GM23338 (cell line): ENCODE measurements around the gene SOS2. TPM values are rescaled to one million over a fixed set of nuclear protein-coding genes. Genes with fewer than 3 reads are reported as not detected.

Experiments used
- ATAC-seq: fragments of 200-7000 bp; cut with Tn5 transposase; 3 replicates; pipeline ENCODE4 v1.9.1; 2020
- DNase-seq: peaks from one replicate; pipeline ENCODE4 v3.0.0-alpha.2; 2015; ENCODE audit warnings: low spot score
- H2AFZ ChIP-seq: fragments of 200-600 bp; sonication (generic); 2 replicates; pipeline ENCODE4 v1.8.0; 2016; ENCODE audit warnings: antibody characterized with exemption, mild to moderate bottlenecking, moderate library complexity
- H3F3A ChIP-seq: fragments of 200-600 bp; sonication (generic); replicated peaks from 2 replicates; pipeline ENCODE4 v1.8.0; 2017; ENCODE audit warnings: antibody characterized with exemption, mixed run types, low read depth
- H3K27ac ChIP-seq: fragments of 200-600 bp; sonication (generic); 2 replicates; pipeline ENCODE4 v1.6.1; 2016; ENCODE audit warnings: low read depth
- H3K27me3 ChIP-seq: fragments of 200-600 bp; sonication (generic); 2 replicates; pipeline ENCODE4 v1.8.0; 2016; ENCODE audit warnings: mild to moderate bottlenecking, mixed run types, moderate library complexity; ENCODE audit not compliant: insufficient read depth
- H3K36me3 ChIP-seq: fragments of 200-600 bp; sonication (generic); 2 replicates; pipeline ENCODE4 v1.8.0; 2016; ENCODE audit warnings: mild to moderate bottlenecking; ENCODE audit not compliant: insufficient read depth
- H3K4me1 ChIP-seq: fragments of 200-600 bp; sonication (generic); 2 replicates; pipeline ENCODE4 v1.8.0; 2016; ENCODE audit warnings: mild to moderate bottlenecking, moderate library complexity; ENCODE audit not compliant: insufficient read depth
- H3K4me2 ChIP-seq: fragments of 200-600 bp; sonication (generic); 2 replicates; pipeline ENCODE4 v1.7.1; 2017; ENCODE audit warnings: mixed run types
- H3K4me3 ChIP-seq: fragments of 200-600 bp; sonication (generic); 2 replicates; pipeline ENCODE4 v1.6.1; 2016; ENCODE audit warnings: mixed run types
- H3K79me2 ChIP-seq: fragments of 200-600 bp; sonication (generic); replicated peaks from 2 replicates; pipeline ENCODE4 v1.8.0; 2017; ENCODE audit warnings: mild to moderate bottlenecking; ENCODE audit not compliant: insufficient read depth
- H3K9me2 ChIP-seq: fragments of 200-600 bp; sonication (generic); 2 replicates; pipeline ENCODE4 v1.8.0; 2017; ENCODE audit not compliant: insufficient read depth
- H4K20me1 ChIP-seq: fragments of 200-600 bp; sonication (generic); replicated peaks from 2 replicates; pipeline ENCODE4 v1.8.0; 2017; ENCODE audit warnings: mild to moderate bottlenecking; ENCODE audit not compliant: insufficient read depth
- H3K27ac Mint-ChIP-seq: 2 replicates; pipeline ENCODE4 v1.8.0; 2020; ENCODE audit warnings: inconsistent platforms, mild to moderate bottlenecking, moderate library complexity, mixed read lengths
- H3K27me3 Mint-ChIP-seq: 3 replicates; pipeline ENCODE4 v1.8.0; 2022; ENCODE audit warnings: low read depth, mild to moderate bottlenecking, moderate library complexity, mixed read lengths, inconsistent platforms; ENCODE audit not compliant: insufficient read depth, poor library complexity
- H3K36me3 Mint-ChIP-seq: 3 replicates; pipeline ENCODE4 v1.8.0; 2021; ENCODE audit warnings: low read depth, mild to moderate bottlenecking, inconsistent platforms, moderate library complexity, mixed read lengths
- H3K4me1 Mint-ChIP-seq: 3 replicates; pipeline ENCODE4 v1.8.0; 2020; ENCODE audit warnings: mild to moderate bottlenecking, inconsistent platforms, mixed read lengths
- H3K4me3 Mint-ChIP-seq: 3 replicates; pipeline ENCODE4 v1.8.0; 2021; ENCODE audit warnings: moderate library complexity, mild to moderate bottlenecking, inconsistent platforms, mixed read lengths
- H3K9me3 Mint-ChIP-seq: 3 replicates; pipeline ENCODE4 v1.8.0; 2020; ENCODE audit warnings: moderate library complexity, mild to moderate bottlenecking, inconsistent platforms, mixed read lengths
- CREB1 ChIP-seq: fragments of 250-450 bp; sonication (Bioruptor Pico); IDR thresholded peaks from 2 replicates; pipeline ENCODE4 v1.5.0; 2020; ENCODE audit warnings: low read depth, mild to moderate bottlenecking, moderate library complexity
- EZH2 ChIP-seq: fragments of 200-600 bp; sonication (generic); IDR thresholded peaks from one replicate; pipeline ENCODE4 v1.8.0; 2017; ENCODE audit warnings: antibody characterized with exemption, mild to moderate bottlenecking, low read depth; ENCODE audit not compliant: unreplicated experiment
- JUNB ChIP-seq: IDR thresholded peaks from one replicate; pipeline ENCODE4 v1.6.1; 2016; ENCODE audit warnings: antibody characterized with exemption; ENCODE audit not compliant: unreplicated experiment
- ZNF331 ChIP-seq: fragments of 250-450 bp; sonication (Bioruptor Pico); IDR thresholded peaks from 2 replicates; pipeline ENCODE4 v1.5.0; 2020; ENCODE audit warnings: low read depth, mild to moderate bottlenecking, moderate library complexity
- polyA plus RNA-seq: library from polyadenylated mRNA; unstranded; fragments of >200 nt; fragmentation: Nextera tagmentation; extraction: Ambion mirVana; gene quantifications from 2 replicates; pipeline ENCODE4 v1.2.1, GENCODE V29; 2016
- total RNA-seq: library from RNA; depleted of rRNA; stranded (reverse); fragments of >200 nt; shearing (Covaris generic); gene quantifications from 2 replicates; pipeline ENCODE4 v1.2.3, GENCODE V29; 2014
- TF ChIP-seq, protein P1 (sequence below): fragments of 250-450 bp; sonication (Bioruptor Pico); IDR thresholded peaks from 2 replicates; pipeline ENCODE4 v1.5.0; 2020; ENCODE audit warnings: mild to moderate bottlenecking, moderate library complexity

Gene SOS2
- total and polyA plus RNA-seq, 2 experiments from 2014 or later, result 3.5 to 11.4 TPM

DNA sequence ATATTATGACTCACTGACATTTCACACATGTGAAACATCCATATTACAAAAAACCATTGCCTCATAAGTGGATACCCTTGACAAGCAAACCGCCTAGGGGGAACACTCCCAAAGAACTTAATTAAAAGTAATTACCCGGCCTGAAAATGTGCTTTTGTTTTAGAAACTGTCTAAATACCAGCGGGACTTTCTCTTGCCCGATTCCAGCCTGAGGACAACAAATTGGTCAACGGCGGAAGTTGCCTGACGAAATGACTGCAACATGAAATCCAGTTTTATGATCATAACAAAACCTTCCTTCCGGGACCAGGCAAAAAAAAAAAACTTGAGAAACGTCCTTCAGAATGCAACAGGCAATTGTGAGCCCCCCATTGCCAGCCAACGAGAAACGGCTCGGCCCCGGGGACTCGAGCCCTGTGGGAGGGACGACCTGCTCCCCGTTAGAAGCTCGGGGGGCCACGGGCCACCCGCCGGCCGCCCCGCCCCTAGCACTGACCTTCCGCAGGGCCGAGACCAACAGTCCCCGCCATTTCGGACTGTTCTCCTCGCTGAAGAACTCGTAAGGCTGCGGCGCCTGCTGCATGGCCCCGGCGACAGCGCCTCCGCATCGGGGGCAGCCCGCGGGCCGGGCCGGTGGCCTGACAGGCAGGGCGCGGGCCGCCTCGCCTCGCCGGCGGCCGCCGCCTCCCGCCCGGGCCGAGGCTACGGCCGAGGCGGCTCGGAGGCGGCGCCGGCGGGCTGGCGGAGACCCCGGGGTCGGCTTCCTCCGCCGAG, 490 bp downstream of the SOS2 start (continued):
- TF ChIP-seq, protein P1, sequence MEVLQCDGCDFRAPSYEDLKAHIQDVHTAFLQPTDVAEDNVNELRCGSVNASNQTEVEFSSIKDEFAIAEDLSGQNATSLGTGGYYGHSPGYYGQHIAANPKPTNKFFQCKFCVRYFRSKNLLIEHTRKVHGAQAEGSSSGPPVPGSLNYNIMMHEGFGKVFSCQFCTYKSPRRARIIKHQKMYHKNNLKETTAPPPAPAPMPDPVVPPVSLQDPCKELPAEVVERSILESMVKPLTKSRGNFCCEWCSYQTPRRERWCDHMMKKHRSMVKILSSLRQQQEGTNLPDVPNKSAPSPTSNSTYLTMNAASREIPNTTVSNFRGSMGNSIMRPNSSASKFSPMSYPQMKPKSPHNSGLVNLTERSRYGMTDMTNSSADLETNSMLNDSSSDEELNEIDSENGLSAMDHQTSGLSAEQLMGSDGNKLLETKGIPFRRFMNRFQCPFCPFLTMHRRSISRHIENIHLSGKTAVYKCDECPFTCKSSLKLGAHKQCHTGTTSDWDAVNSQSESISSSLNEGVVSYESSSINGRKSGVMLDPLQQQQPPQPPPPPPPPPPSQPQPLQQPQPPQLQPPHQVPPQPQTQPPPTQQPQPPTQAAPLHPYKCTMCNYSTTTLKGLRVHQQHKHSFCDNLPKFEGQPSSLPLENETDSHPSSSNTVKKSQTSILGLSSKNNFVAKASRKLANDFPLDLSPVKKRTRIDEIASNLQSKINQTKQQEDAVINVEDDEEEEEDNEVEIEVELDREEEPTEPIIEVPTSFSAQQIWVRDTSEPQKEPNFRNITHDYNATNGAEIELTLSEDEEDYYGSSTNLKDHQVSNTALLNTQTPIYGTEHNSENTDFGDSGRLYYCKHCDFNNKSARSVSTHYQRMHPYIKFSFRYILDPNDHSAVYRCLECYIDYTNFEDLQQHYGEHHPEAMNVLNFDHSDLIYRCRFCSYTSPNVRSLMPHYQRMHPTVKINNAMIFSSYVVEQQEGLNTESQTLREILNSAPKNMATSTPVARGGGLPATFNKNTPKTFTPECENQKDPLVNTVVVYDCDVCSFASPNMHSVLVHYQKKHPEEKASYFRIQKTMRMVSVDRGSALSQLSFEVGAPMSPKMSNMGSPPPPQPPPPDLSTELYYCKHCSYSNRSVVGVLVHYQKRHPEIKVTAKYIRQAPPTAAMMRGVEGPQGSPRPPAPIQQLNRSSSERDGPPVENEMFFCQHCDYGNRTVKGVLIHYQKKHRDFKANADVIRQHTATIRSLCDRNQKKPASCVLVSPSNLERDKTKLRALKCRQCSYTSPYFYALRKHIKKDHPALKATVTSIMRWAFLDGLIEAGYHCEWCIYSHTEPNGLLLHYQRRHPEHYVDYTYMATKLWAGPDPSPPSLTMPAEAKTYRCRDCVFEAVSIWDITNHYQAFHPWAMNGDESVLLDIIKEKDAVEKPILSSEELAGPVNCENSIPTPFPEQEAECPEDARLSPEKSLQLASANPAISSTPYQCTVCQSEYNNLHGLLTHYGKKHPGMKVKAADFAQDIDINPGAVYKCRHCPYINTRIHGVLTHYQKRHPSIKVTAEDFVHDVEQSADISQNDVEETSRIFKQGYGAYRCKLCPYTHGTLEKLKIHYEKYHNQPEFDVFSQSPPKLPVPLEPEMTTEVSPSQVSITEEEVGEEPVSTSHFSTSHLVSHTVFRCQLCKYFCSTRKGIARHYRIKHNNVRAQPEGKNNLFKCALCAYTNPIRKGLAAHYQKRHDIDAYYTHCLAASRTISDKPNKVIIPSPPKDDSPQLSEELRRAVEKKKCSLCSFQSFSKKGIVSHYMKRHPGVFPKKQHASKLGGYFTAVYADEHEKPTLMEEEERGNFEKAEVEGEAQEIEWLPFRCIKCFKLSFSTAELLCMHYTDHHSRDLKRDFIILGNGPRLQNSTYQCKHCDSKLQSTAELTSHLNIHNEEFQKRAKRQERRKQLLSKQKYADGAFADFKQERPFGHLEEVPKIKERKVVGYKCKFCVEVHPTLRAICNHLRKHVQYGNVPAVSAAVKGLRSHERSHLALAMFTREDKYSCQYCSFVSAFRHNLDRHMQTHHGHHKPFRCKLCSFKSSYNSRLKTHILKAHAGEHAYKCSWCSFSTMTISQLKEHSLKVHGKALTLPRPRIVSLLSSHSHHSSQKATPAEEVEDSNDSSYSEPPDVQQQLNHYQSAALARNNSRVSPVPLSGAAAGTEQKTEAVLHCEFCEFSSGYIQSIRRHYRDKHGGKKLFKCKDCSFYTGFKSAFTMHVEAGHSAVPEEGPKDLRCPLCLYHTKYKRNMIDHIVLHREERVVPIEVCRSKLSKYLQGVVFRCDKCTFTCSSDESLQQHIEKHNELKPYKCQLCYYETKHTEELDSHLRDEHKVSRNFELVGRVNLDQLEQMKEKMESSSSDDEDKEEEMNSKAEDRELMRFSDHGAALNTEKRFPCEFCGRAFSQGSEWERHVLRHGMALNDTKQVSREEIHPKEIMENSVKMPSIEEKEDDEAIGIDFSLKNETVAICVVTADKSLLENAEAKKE (CRISPR knock-in tag), result no peak
- TF ChIP-seq EZH2, result no peak

DNA sequence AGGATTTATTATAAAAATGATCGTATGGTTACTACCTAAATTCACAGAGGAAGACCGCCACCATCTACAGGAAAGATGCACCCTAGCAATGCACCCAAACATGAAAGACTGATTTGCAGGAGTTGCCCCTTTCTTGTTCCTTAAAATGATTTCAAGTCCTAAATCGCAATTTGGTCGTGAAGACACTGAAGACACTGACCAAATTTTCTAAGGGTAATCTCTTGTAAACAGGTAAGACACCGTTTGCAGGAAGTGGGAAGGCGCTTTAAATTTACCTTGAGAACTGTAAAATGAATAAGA, 1.0 kb downstream of the SOS2 start:
- Histone ChIP-seq H3K79me2 (peaks cover 51% of the 10 kb centered on the region), H3K36me3 (no peaks in the 10 kb centered on the region), H3K4me1 (peaks cover 24% of the 10 kb centered on the region), H3K4me3 (peak overlapping the region; percentile 79), H4K20me1 (peaks cover 4% of the 10 kb centered on the region; the same call in 1 of the 2 replicates), H3K9me2 (no peaks in the 10 kb centered on the region), H2AFZ (peak overlapping the region; percentile 95), H3K4me2 (peak overlapping the region; percentile 88), H3F3A (0 out of 2 replicates have a peak, but pooled peaks cover 6% of the 10 kb centered on the region), H3K27me3 (no peaks in the 10 kb centered on the region; the same call in 1 of the 2 replicates), H3K27ac (no peak overlapping the region)
- no peak overlapping the region; the same call in 1 of the 2 replicates for H3K27ac Mint-ChIP-seq
- H3K4me3 Mint-ChIP-seq, result peak overlapping the region; percentile 92
- DNase-seq (no peak), ATAC-seq (no peak)
- TF ChIP-seq JUNB, result no peak
- TF ChIP-seq CREB1 (CRISPR knock-in tag), result no peak
- no peak for TF ChIP-seq ZNF331
- TF ChIP-seq, protein P1 (CRISPR knock-in tag), result no peak
- H3K36me3 Mint-ChIP-seq, result peaks cover 11% of the 10 kb centered on the region; the same call in 2 of the 3 replicates
- H3K9me3 Mint-ChIP-seq, result no peaks in the 10 kb centered on the region; the same call in 2 of the 3 replicates
- H3K4me1 Mint-ChIP-seq, result peaks cover 28% of the 10 kb centered on the region
- H3K27me3 Mint-ChIP-seq, result peaks cover 4% of the 10 kb centered on the region
